Measurements from ENCODE around the gene TM7SF2.

DNA sequence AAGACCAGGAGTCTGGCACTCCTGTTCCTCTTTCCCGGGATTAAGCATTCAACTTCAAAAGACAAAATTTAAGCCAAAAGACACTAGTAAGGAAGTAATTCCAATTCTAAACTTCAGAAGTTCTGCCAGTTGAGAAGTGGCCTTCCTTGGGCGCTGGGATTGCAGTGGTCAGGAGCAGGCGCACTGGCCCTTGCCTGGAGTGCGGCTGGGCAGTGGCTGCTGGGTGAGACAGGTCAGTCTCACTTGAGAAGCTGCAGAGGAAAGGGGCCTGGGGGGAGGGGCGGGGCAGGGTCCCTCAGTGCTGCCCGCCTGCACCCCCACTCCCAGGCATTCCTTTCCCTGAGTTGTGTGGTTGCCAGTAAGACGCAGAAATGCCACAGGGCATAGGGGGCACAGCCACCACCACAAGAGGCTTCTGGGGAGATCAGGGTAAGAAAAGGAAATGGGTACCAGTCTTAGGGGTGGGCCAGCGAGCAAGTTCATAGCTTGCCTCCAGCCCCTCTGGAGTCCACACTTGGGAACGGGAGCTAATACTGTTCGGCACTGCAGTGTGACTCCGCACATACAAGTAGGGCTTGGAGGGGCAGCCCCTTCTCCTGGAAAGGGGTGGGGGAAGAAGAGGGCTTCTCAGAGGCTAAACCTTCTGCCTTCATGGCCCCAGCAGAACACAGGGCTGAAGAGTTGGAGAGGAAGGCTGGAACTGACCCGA lies 16.0 kb downstream of the TM7SF2 start:
- TF ChIP-seq YY1 (IDR thresholded peaks at IDR 0.05; ENCODE audit: insufficient read depth, insufficient read length) (no peak), ZNF274 (IDR thresholded peaks at IDR 0.05; ENCODE audit: low read depth, low read length) (no peak), SUZ12 (IDR thresholded peaks at IDR 0.05; ENCODE audit: extremely low read depth, insufficient read depth, insufficient read length) (no peak)
